ENCODE data around the gene CAMKK1.

DNA sequence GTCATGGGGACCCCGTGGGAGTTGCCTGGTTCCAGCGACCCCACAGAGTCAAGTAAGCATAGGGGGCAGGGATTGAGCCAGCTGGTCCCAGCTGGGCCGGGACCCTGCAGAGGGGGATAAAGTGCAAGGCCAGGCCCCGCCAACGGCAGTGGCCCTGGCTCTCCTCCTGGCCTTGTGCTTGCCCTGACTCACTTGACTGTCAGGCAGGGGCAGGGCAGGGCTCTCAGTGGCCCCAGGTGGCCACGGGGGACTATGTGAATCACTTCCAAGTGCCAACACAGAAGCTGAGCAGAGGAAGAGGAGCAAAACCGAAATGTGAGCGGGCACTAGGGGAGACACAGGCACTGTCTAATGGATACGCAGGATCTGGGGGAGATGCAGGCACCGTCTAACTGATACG is 25.2 kb downstream of the CAMKK1 start:
- TF ChIP-seq, protein P1, sequence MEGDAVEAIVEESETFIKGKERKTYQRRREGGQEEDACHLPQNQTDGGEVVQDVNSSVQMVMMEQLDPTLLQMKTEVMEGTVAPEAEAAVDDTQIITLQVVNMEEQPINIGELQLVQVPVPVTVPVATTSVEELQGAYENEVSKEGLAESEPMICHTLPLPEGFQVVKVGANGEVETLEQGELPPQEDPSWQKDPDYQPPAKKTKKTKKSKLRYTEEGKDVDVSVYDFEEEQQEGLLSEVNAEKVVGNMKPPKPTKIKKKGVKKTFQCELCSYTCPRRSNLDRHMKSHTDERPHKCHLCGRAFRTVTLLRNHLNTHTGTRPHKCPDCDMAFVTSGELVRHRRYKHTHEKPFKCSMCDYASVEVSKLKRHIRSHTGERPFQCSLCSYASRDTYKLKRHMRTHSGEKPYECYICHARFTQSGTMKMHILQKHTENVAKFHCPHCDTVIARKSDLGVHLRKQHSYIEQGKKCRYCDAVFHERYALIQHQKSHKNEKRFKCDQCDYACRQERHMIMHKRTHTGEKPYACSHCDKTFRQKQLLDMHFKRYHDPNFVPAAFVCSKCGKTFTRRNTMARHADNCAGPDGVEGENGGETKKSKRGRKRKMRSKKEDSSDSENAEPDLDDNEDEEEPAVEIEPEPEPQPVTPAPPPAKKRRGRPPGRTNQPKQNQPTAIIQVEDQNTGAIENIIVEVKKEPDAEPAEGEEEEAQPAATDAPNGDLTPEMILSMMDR (conservative IDR thresholded peaks at IDR 0.05) = no peak
- no peak for TF ChIP-seq EZH2 (IDR thresholded peaks at IDR 0.05; ENCODE audit: low read depth)
